NT2/D1 (cell line): ENCODE measurements around the gene MT1H.

Source experiments
- SUZ12 ChIP-seq: IDR thresholded peaks from 2 replicates; pipeline ENCODE4 v1.6.1; 2011; ENCODE audit not compliant: insufficient read length, insufficient read depth; ENCODE audit errors: extremely low read depth
- ZNF274 ChIP-seq: IDR thresholded peaks from 2 replicates; pipeline ENCODE4 v1.6.1; 2011; ENCODE audit warnings: mild to moderate bottlenecking, low read depth, low read length

- TF ChIP-seq SUZ12, result no peak
- no peak for TF ChIP-seq ZNF274
These were observed at the start of gene MT1H for GRCh38 chr16:56669005-56669839.
